K562 (cell line): ENCODE results near the gene SHISA2.

ENCODE experiments used
- CBX8 ChIP-seq: fragments of 200-600 bp; sonication (generic); IDR thresholded peaks from 2 replicates; pipeline ENCODE4 v1.6.1; 2012; ENCODE audit warnings: borderline replicate concordance, mixed run types, low read depth, mild to moderate bottlenecking, moderate library complexity, mixed read lengths, low read length, control low read depth, inconsistent platforms; ENCODE audit not compliant: poor library complexity, severe bottlenecking; ENCODE audit errors: extremely low read depth
- E2F1 ChIP-seq: sonication (generic); formaldehyde crosslinking; IDR thresholded peaks from 2 replicates; pipeline ENCODE4 v1.8.1; 2023; ENCODE audit warnings: mild to moderate bottlenecking, missing genetic modification reagents, moderate library complexity
- E4F1 ChIP-seq: fragments of 250-450 bp; sonication (Bioruptor Pico); IDR thresholded peaks from 2 replicates; pipeline ENCODE4 v1.5.0; 2021; ENCODE audit warnings: mild to moderate bottlenecking, borderline replicate concordance
- FOXK2 ChIP-seq, 2 experiments: fragments of 450-650 bp; IDR thresholded peaks in 1 of 2; conservative IDR thresholded peaks in 1 of 2; 2 replicates each; pipeline ENCODE4 v1.6.1; 2016; ENCODE audit warnings: low read depth in 2 of 2, mild to moderate bottlenecking in 1 of 2
- FOXM1 ChIP-seq, 2 experiments: fragments of 450-650 bp in 1 of 2; sonication (generic) in 1 of 2; formaldehyde crosslinking in 1 of 2; IDR thresholded peaks; 2 replicates each; pipeline versions ENCODE4 v1.6.1 to v1.9.0; 2017 to 2022; ENCODE audit warnings: low read depth in 2 of 2, mild to moderate bottlenecking in 2 of 2, missing genetic modification reagents in 1 of 2, moderate library complexity in 1 of 2
- HMG20A ChIP-seq: fragments of 450-650 bp; formaldehyde crosslinking; conservative IDR thresholded peaks from 2 replicates; pipeline ENCODE4 v1.4.0; 2020; ENCODE audit warnings: mild to moderate bottlenecking, mixed read lengths
- HNRNPL ChIP-seq: fragments of 200-400 bp; formaldehyde crosslinking; IDR thresholded peaks from 2 replicates; pipeline ENCODE4 v1.6.1; 2017; ENCODE audit warnings: low read depth, mild to moderate bottlenecking, low read length
- JUNB ChIP-seq: fragments of 450-650 bp; formaldehyde crosslinking; conservative IDR thresholded peaks from 2 replicates; pipeline ENCODE4 v1.4.0; 2020; ENCODE audit warnings: mild to moderate bottlenecking
- MBD2 ChIP-seq: sonication (generic); IDR thresholded peaks from 2 replicates; pipeline ENCODE4 v1.6.1; 2016; ENCODE audit warnings: low read depth, borderline replicate concordance
- PHF20 ChIP-seq: fragments of 450-650 bp; IDR thresholded peaks from 2 replicates; pipeline ENCODE4 v1.6.1; 2018; ENCODE audit not compliant: partially characterized antibody
- PHF8 ChIP-seq: fragments of 200-600 bp; sonication (generic); IDR thresholded peaks from 2 replicates; pipeline ENCODE4 v1.6.1; 2012; ENCODE audit warnings: mixed run types, mild to moderate bottlenecking, inconsistent platforms, low read length, moderate library complexity, borderline replicate concordance
- POLR2G ChIP-seq: fragments of 200-400 bp; formaldehyde crosslinking; IDR thresholded peaks from 2 replicates; pipeline ENCODE4 v1.6.1; 2017; ENCODE audit warnings: low read depth, mild to moderate bottlenecking, antibody characterized with exemption, low read length, moderate library complexity

GRCh38 chr13:26071691-26072090 lies 19.9 kb upstream of the SHISA2 start:
- TF ChIP-seq POLR2G (no peak), E2F1 (CRISPR knock-in tag) (no peak), CBX8 (no peak), JUNB (CRISPR knock-in tag) (no peak), HMG20A (CRISPR knock-in tag) (no peak), FOXM1 (IDR thresholded peaks at IDR 0.05; ENCODE audit: low read depth) (no peak), FOXM1 (CRISPR knock-in tag; IDR thresholded peaks at IDR 0.05; ENCODE audit: low read depth) (no peak), HNRNPL (no peak), MBD2 (no peak), E4F1 (no peak), FOXK2 (conservative IDR thresholded peaks at IDR 0.05 in 1 of 2, IDR thresholded peaks at IDR 0.05 in 1 of 2; ENCODE audit: low read depth in 2 of 2) (no peak), PHF8 (no peak), PHF20 (no peak)
